Measurements from ENCODE around the gene KCNQ5. TPM values are rescaled to one million over a fixed set of nuclear protein-coding genes. Genes with fewer than 3 reads are reported as not detected.

The KCNQ5 gene
- total RNA-seq, 2 experiments from 2014 or later: 10.0 to 11.8 TPM

- Mint-ChIP-seq H3K4me1 (ENCODE audit: low read depth) (no peaks in the 10 kb centered on the region), H3K36me3 (ENCODE audit: low read depth) (no peaks in the 10 kb centered on the region), H3K27me3 (ENCODE audit: low read depth) (no peaks in the 10 kb centered on the region), H3K9me3 (ENCODE audit: insufficient read depth) (no peaks in the 10 kb centered on the region), H3K4me3 (no peak overlapping the region), H3K27ac (no peak overlapping the region)
- POLR2A ChIA-PET: no interaction called here
- ATAC-seq: no peak
- DNase-seq: no peak
- CTCF ChIA-PET: interaction anchor here (0.7 to 1.3 kb wide), 2 partner anchors 20 to 394 kb away, joined by 3 to 5 read pairs; no protein-coding TSS in a partner anchor
Observed at GRCh38 chr6:72758901-72759300, 137.0 kb downstream of the KCNQ5 start.

- no peak for ATAC-seq
- ChIA-PET POLR2A (no interaction called here), CTCF (no interaction called here)
- Mint-ChIP-seq H3K4me1 (ENCODE audit: low read depth) (no peaks in the 10 kb centered on the region), H3K27me3 (ENCODE audit: low read depth) (no peaks in the 10 kb centered on the region), H3K36me3 (ENCODE audit: low read depth) (no peaks in the 10 kb centered on the region), H3K27ac (no peak overlapping the region), H3K9me3 (ENCODE audit: insufficient read depth) (no peaks in the 10 kb centered on the region), H3K4me3 (no peak overlapping the region)
- no peak for DNase-seq
Observed at GRCh38 chr6:72760114-72760793, 138.4 kb downstream of the KCNQ5 start.

- POLR2A ChIA-PET: no interaction called here
- CTCF ChIA-PET: no interaction called here
- no peak for ATAC-seq
- Mint-ChIP-seq H3K4me1 (ENCODE audit: low read depth) (no peaks in the 10 kb centered on the region), H3K36me3 (ENCODE audit: low read depth) (no peaks in the 10 kb centered on the region), H3K4me3 (no peak overlapping the region), H3K27ac (no peak overlapping the region), H3K9me3 (ENCODE audit: insufficient read depth) (no peaks in the 10 kb centered on the region), H3K27me3 (ENCODE audit: low read depth) (no peaks in the 10 kb centered on the region)
- DNase-seq: no peak
Observed at GRCh38 chr6:72761761-72762160, 139.9 kb downstream of the KCNQ5 start.

GRCh38 chr6:72769459-72770125 lies 147.7 kb downstream of the KCNQ5 start:
- no peak overlapping the region for H3K27ac Mint-ChIP-seq
- ChIA-PET POLR2A (no interaction called here), CTCF (interaction anchor here (0.6 to 0.8 kb wide), 2 partner anchors 20 to 152 kb away, joined by 4 to 5 read pairs; no protein-coding TSS in a partner anchor)
- no peak for DNase-seq
- no peaks in the 10 kb centered on the region for H3K27me3 Mint-ChIP-seq (ENCODE audit: low read depth)
- H3K4me1 Mint-ChIP-seq (ENCODE audit: low read depth): no peaks in the 10 kb centered on the region
- ATAC-seq: no peak
- H3K9me3 Mint-ChIP-seq (ENCODE audit: insufficient read depth): no peaks in the 10 kb centered on the region
- H3K4me3 Mint-ChIP-seq: no peak overlapping the region
- H3K36me3 Mint-ChIP-seq (ENCODE audit: low read depth): no peaks in the 10 kb centered on the region

- no peak for ATAC-seq
- H3K36me3 Mint-ChIP-seq (ENCODE audit: low read depth): no peaks in the 10 kb centered on the region
- CTCF ChIA-PET: no interaction called here
Observed at GRCh38 chr6:72770959-72771358, 149.1 kb downstream of the KCNQ5 start.

GRCh38 chr6:72776456-72776855 lies 154.6 kb downstream of the KCNQ5 start:
- CTCF ChIA-PET: no interaction called here
- no peak overlapping the region for H3K27ac Mint-ChIP-seq
- no peaks in the 10 kb centered on the region for H3K36me3 Mint-ChIP-seq (ENCODE audit: low read depth)
- H3K4me1 Mint-ChIP-seq (ENCODE audit: low read depth): no peaks in the 10 kb centered on the region
- no peak for DNase-seq
- POLR2A ChIA-PET: interaction anchor here (0.6 kb wide), 1 partner anchor 74 kb away, joined by 3 read pairs; no protein-coding TSS in a partner anchor
- no peaks in the 10 kb centered on the region for H3K27me3 Mint-ChIP-seq (ENCODE audit: low read depth)
- ATAC-seq: no peak
- H3K4me3 Mint-ChIP-seq: no peak overlapping the region
- H3K9me3 Mint-ChIP-seq (ENCODE audit: insufficient read depth): no peaks in the 10 kb centered on the region

More at GRCh38 chr6:72770959-72771358, 149.1 kb downstream of the KCNQ5 start:
- Mint-ChIP-seq H3K9me3 (ENCODE audit: insufficient read depth) (no peaks in the 10 kb centered on the region), H3K4me3 (no peak overlapping the region), H3K27ac (no peak overlapping the region), H3K27me3 (ENCODE audit: low read depth) (no peaks in the 10 kb centered on the region), H3K4me1 (ENCODE audit: low read depth) (no peaks in the 10 kb centered on the region)
- POLR2A ChIA-PET: no interaction called here
- no peak for DNase-seq

GRCh38 chr6:72781624-72782023 lies 159.8 kb downstream of the KCNQ5 start:
- Mint-ChIP-seq H3K27me3 (ENCODE audit: low read depth) (no peaks in the 10 kb centered on the region), H3K4me3 (no peak overlapping the region), H3K4me1 (ENCODE audit: low read depth) (no peaks in the 10 kb centered on the region), H3K36me3 (ENCODE audit: low read depth) (no peaks in the 10 kb centered on the region), H3K27ac (no peak overlapping the region), H3K9me3 (ENCODE audit: insufficient read depth) (no peaks in the 10 kb centered on the region)
- DNase-seq: no peak
- ChIA-PET CTCF (no interaction called here), POLR2A (no interaction called here)
- ATAC-seq: no peak

- Mint-ChIP-seq H3K27me3 (ENCODE audit: low read depth) (no peaks in the 10 kb centered on the region), H3K4me3 (no peak overlapping the region), H3K27ac (no peak overlapping the region), H3K4me1 (ENCODE audit: low read depth) (no peaks in the 10 kb centered on the region), H3K9me3 (ENCODE audit: insufficient read depth) (no peaks in the 10 kb centered on the region), H3K36me3 (ENCODE audit: low read depth) (no peaks in the 10 kb centered on the region)
- no peak for ATAC-seq
- POLR2A ChIA-PET: no interaction called here
- CTCF ChIA-PET: no interaction called here
- no peak for DNase-seq
Observed at GRCh38 chr6:72783035-72783434, 161.2 kb downstream of the KCNQ5 start.

- ChIA-PET CTCF (no interaction called here), POLR2A (no interaction called here)
- Mint-ChIP-seq H3K4me3 (no peak overlapping the region), H3K27ac (no peak overlapping the region), H3K27me3 (ENCODE audit: low read depth) (no peaks in the 10 kb centered on the region), H3K4me1 (ENCODE audit: low read depth) (no peaks in the 10 kb centered on the region), H3K36me3 (ENCODE audit: low read depth) (no peaks in the 10 kb centered on the region), H3K9me3 (ENCODE audit: insufficient read depth) (no peaks in the 10 kb centered on the region)
- no peak for DNase-seq
- no peak for ATAC-seq
Observed at GRCh38 chr6:72783666-72784065, 161.8 kb downstream of the KCNQ5 start.

GRCh38 chr6:72784071-72784470 lies 162.2 kb downstream of the KCNQ5 start:
- ATAC-seq (no peak), DNase-seq (no peak)
- no peak overlapping the region for H3K27ac Mint-ChIP-seq
- H3K27me3 Mint-ChIP-seq (ENCODE audit: low read depth): no peaks in the 10 kb centered on the region
- ChIA-PET CTCF (no interaction called here), POLR2A (no interaction called here)
- H3K9me3 Mint-ChIP-seq (ENCODE audit: insufficient read depth): no peaks in the 10 kb centered on the region
- no peaks in the 10 kb centered on the region for H3K36me3 Mint-ChIP-seq (ENCODE audit: low read depth)
- no peak overlapping the region for H3K4me3 Mint-ChIP-seq
- H3K4me1 Mint-ChIP-seq (ENCODE audit: low read depth): peaks cover 2% of the 10 kb centered on the region

- no peak for ATAC-seq
Observed at GRCh38 chr6:72784581-72784980, 162.7 kb downstream of the KCNQ5 start.

GRCh38 chr6:72787391-72788031 lies 165.6 kb downstream of the KCNQ5 start:
- ChIA-PET CTCF (no interaction called here), POLR2A (no interaction called here)
- Mint-ChIP-seq H3K9me3 (ENCODE audit: insufficient read depth) (no peaks in the 10 kb centered on the region), H3K27me3 (ENCODE audit: low read depth) (no peaks in the 10 kb centered on the region), H3K36me3 (ENCODE audit: low read depth) (no peaks in the 10 kb centered on the region), H3K27ac (no peak overlapping the region), H3K4me1 (ENCODE audit: low read depth) (peaks cover 2% of the 10 kb centered on the region), H3K4me3 (no peak overlapping the region)
- DNase-seq (no peak), ATAC-seq (no peak)

More at GRCh38 chr6:72784581-72784980, 162.7 kb downstream of the KCNQ5 start:
- no peaks in the 10 kb centered on the region for H3K36me3 Mint-ChIP-seq (ENCODE audit: low read depth)
- CTCF ChIA-PET: no interaction called here
- POLR2A ChIA-PET: no interaction called here
- peaks cover 2% of the 10 kb centered on the region for H3K4me1 Mint-ChIP-seq (ENCODE audit: low read depth)
- no peaks in the 10 kb centered on the region for H3K9me3 Mint-ChIP-seq (ENCODE audit: insufficient read depth)
- no peaks in the 10 kb centered on the region for H3K27me3 Mint-ChIP-seq (ENCODE audit: low read depth)
- no peak overlapping the region for H3K27ac Mint-ChIP-seq
- no peak overlapping the region for H3K4me3 Mint-ChIP-seq
- DNase-seq: no peak
